K562 (cell line): Measurements from ENCODE around the gene UQCC2. TPM values are rescaled to one million over a fixed set of nuclear protein-coding genes. Genes with fewer than 3 reads are reported as not detected.

Source experiments
- ATAC-seq: fragments of 200-7000 bp; cut with Tn5 transposase; 3 replicates; pipeline ENCODE4 v1.9.1; 2020; ENCODE audit warnings: moderate library complexity
- BruUV-seq: library from RNA; stranded (reverse); fragments of 400-500 nt; replicated peaks from 2 replicates; lab custom pipeline; 2021; lab: Mats Ljungman, UMichigan
- CTCF ChIA-PET: fragments of 300-600 bp; formaldehyde crosslinking; extraction: SDS; loops from one replicate; lab custom pipeline; 2021; ENCODE audit warnings: low intra/inter-chr PET ratio; lab: Yijun Ruan, JAX
- POLR2A ChIA-PET: fragments of 300-600, 350-650 bp; sonication (Branson Sonifier 250); formaldehyde crosslinking; extraction: SDS; loops from one replicate; lab custom pipeline; 2021; ENCODE audit warnings: antibody characterized with exemption, inconsistent platforms; lab: Yijun Ruan, JAX
- DNase-seq, 4 experiments: peaks; one replicate each; pipeline versions ENCODE4 v3.0.0 to v3.0.0-alpha.2; 2011 to 2018; ENCODE audit warnings: low spot score in 3 of 4, mixed read lengths in 3 of 4; ENCODE audit errors: extremely low read depth in 1 of 4
- FAIRE-seq: peaks from 2 replicates; lab custom pipeline; 2011; peaks lifted over from hg19 to GRCh38; lab: Jason Lieb, UNC
- H2AFZ ChIP-seq: 2 replicates; pipeline ENCODE4 v1.6.0; 2011; ENCODE audit warnings: low read depth, low read length, control low read depth, inconsistent platforms
- H3K27ac ChIP-seq: fragments of 200-600 bp; 3 replicates; pipeline ENCODE4 v1.8.0; 2011; ENCODE audit warnings: low read depth, mild to moderate bottlenecking, control low read depth, inconsistent platforms, low read length, moderate library complexity, mixed read lengths; ENCODE audit errors: extremely low read depth
- H3K27me3 ChIP-seq, 2 experiments: fragments of 300-600 bp in 1 of 2; 2 replicates in 1 of 2; 3 replicates in 1 of 2; pipeline versions ENCODE4 v1.6.0 to v1.8.0; 2011; ENCODE audit warnings: inconsistent platforms in 2 of 2, low read length in 2 of 2, mild to moderate bottlenecking in 1 of 2, mixed read lengths in 1 of 2, moderate library complexity in 1 of 2; ENCODE audit not compliant: control insufficient read depth in 2 of 2, insufficient read depth in 2 of 2
- H3K36me3 ChIP-seq: fragments of 300-600 bp; 3 replicates; pipeline ENCODE4 v1.8.0; 2011; ENCODE audit warnings: mild to moderate bottlenecking, low read length, inconsistent platforms; ENCODE audit not compliant: control insufficient read depth, insufficient read depth
- H3K4me1 ChIP-seq, 2 experiments: fragments of 200-600 bp in 1 of 2; replicated peaks in 1 of 2; 2 replicates in 1 of 2; 3 replicates in 1 of 2; pipeline versions ENCODE4 v1.5.1 to v1.8.0; 2011; ENCODE audit warnings: inconsistent platforms in 2 of 2, low read length in 2 of 2, mild to moderate bottlenecking in 1 of 2, mixed read lengths in 1 of 2, moderate library complexity in 1 of 2; ENCODE audit not compliant: control insufficient read depth in 2 of 2, insufficient read depth in 2 of 2
- H3K4me2 ChIP-seq: 2 replicates; pipeline ENCODE4 v1.6.1; 2011; ENCODE audit warnings: low read length, control low read depth, inconsistent platforms, mixed read lengths; ENCODE audit not compliant: insufficient read depth
- H3K4me3 ChIP-seq: fragments of 200-600 bp; sonication (generic), shearing (Covaris generic); 2 replicates; pipeline ENCODE4 v1.5.1; 2016; ENCODE audit warnings: control low read depth, inconsistent platforms
- H3K79me2 ChIP-seq: fragments of 200-600 bp; 3 replicates; pipeline ENCODE4 v1.8.0; 2011; ENCODE audit warnings: low read length, inconsistent platforms; ENCODE audit not compliant: control insufficient read depth, insufficient read depth
- H3K9ac ChIP-seq, 2 experiments: 2 replicates each; pipeline versions ENCODE4 v1.6.0 to v1.6.1; 2011; ENCODE audit warnings: low read depth in 2 of 2, low read length in 2 of 2, control low read depth in 1 of 2, inconsistent platforms in 1 of 2, mild to moderate bottlenecking in 1 of 2, mixed read lengths in 1 of 2; ENCODE audit not compliant: insufficient read depth in 1 of 2
- H3K9me1 ChIP-seq: one replicate; pipeline ENCODE4 v1.6.0; 2011; ENCODE audit warnings: inconsistent platforms, mild to moderate bottlenecking, low read length, moderate library complexity; ENCODE audit not compliant: control insufficient read depth, insufficient read depth
- H3K9me3 ChIP-seq: replicated peaks from 2 replicates; pipeline ENCODE4 v1.5.1; 2011; ENCODE audit warnings: low read depth, low read length, inconsistent platforms; ENCODE audit not compliant: control insufficient read depth, insufficient read depth
- H4K20me1 ChIP-seq: replicated peaks from 2 replicates; pipeline ENCODE4 v1.6.1; 2011; ENCODE audit warnings: low read length, inconsistent platforms, mixed read lengths; ENCODE audit not compliant: control insufficient read depth, insufficient read depth
- FOXJ3 ChIP-seq: sonication (generic); formaldehyde crosslinking; IDR thresholded peaks from 2 replicates; pipeline ENCODE4 v1.4.0; 2020; ENCODE audit warnings: mild to moderate bottlenecking, missing genetic modification reagents
- HDAC2 ChIP-seq: fragments of 450-650 bp; IDR thresholded peaks from 2 replicates; pipeline ENCODE4 v1.6.1; 2016; ENCODE audit warnings: mild to moderate bottlenecking
- NCOA2 ChIP-seq, 2 experiments: fragments of 450-650 bp; IDR thresholded peaks; 2 replicates each; pipeline ENCODE4 v1.6.1; 2018; ENCODE audit warnings: mild to moderate bottlenecking in 2 of 2, moderate library complexity in 1 of 2; ENCODE audit not compliant: partially characterized antibody in 2 of 2
- PHF21A ChIP-seq: fragments of 450-650 bp; IDR thresholded peaks from 2 replicates; pipeline ENCODE4 v1.6.1; 2017; ENCODE audit warnings: low read depth, borderline replicate concordance
- RBM39 ChIP-seq: fragments of 200-400 bp; formaldehyde crosslinking; optimal IDR thresholded peaks from 2 replicates; pipeline ENCODE3; 2018; ENCODE audit warnings: low read depth, low read length
- SMAD3 ChIP-seq: fragments of 450-650 bp; formaldehyde crosslinking; conservative IDR thresholded peaks from 2 replicates; pipeline ENCODE4 v1.4.0; 2020; ENCODE audit warnings: mild to moderate bottlenecking
- SMARCB1 ChIP-seq: IDR thresholded peaks from 2 replicates; pipeline ENCODE4 v1.6.1; 2011; ENCODE audit warnings: improper control_type of control experiment, low read depth; ENCODE audit not compliant: insufficient read length
- TAF1 ChIP-seq: IDR thresholded peaks from 2 replicates; pipeline ENCODE4 v1.6.1; 2011; ENCODE audit warnings: mild to moderate bottlenecking, low read length, moderate library complexity; ENCODE audit not compliant: insufficient read depth, control insufficient read depth, severe bottlenecking; ENCODE audit errors: extremely low read depth
- TAF7 ChIP-seq: fragments of 450-650 bp; IDR thresholded peaks from 2 replicates; pipeline ENCODE4 v1.6.1; 2016; ENCODE audit warnings: missing genetic modification characterization, missing compliant biosample characterization
- U2AF2 ChIP-seq: fragments of 200-400 bp; formaldehyde crosslinking; optimal IDR thresholded peaks from 2 replicates; pipeline ENCODE3; 2017; ENCODE audit warnings: low read depth, mild to moderate bottlenecking, low read length
- ZNF232 ChIP-seq: sonication (generic); formaldehyde crosslinking; IDR thresholded peaks from 2 replicates; pipeline ENCODE4 v1.8.0; 2022; ENCODE audit warnings: mild to moderate bottlenecking, missing genetic modification reagents
- WGBS: fragments of 100-300 bp; shearing (Covaris generic); methylation state at CpG from one replicate; pipeline ENCODE4 v1.1.6; 2016; ENCODE audit warnings: low coverage, mixed read lengths; ENCODE audit not compliant: insufficient coverage; ENCODE audit errors: missing lambda C conversion rate; 5-methylcytosine and 5-hydroxymethylcytosine counted together
- in situ Hi-C: fragments of 300-500 bp; cut with MboI; formaldehyde crosslinking; loops from 4 replicates; pipeline ENCODE4 v1.15.0; 2018; ENCODE audit warnings: inconsistent platforms, mixed read lengths
- intact Hi-C: fragments of 100-400 bp; cut with micrococcal nuclease; formaldehyde crosslinking; loops from 2 replicates; pipeline ENCODE4 v1.14.2; 2022
- polyA plus RNA-seq, 8 experiments: library from polyadenylated mRNA; depleted of rRNA in 4 of 8; stranded (reverse) in 5 of 8; unstranded in 3 of 8; fragments of >200 nt; fragmentation: Nextera tagmentation in 2 of 8; fragmentation: Illumina TruSeq in 1 of 8; extraction: Ambion mirVana in 2 of 8; extraction: Trizol in 1 of 8; gene quantifications; 2 replicates each; pipeline versions ENCODE4 v1.2.1 to v1.2.3, GENCODE V29; 2011 to 2014; ENCODE audit warnings: inconsistent platforms in 1 of 8, missing spikeins in 1 of 8
- total RNA-seq, 7 experiments: library from RNA; depleted of rRNA in 6 of 7; stranded (reverse); fragments of >200 nt in 6 of 7; fragmentation: Illumina TruSeq in 2 of 7; extraction: Trizol in 2 of 7; gene quantifications; 2 replicates each; pipeline versions ENCODE4 v1.2.1 to v1.2.3, GENCODE V29; 2011 to 2021; ENCODE audit warnings: low replicate concordance in 1 of 7
- TF ChIP-seq, protein P1 (sequence below): fragments of 450-650 bp; IDR thresholded peaks from 2 replicates; pipeline ENCODE4 v1.6.1; 2016; ENCODE audit warnings: missing biosample characterization, missing genetic modification characterization

The UQCC2 gene
- total and polyA plus RNA-seq, 9 of the 15 experiments (the other 6 are each of a cell fraction or from before 2014, with no cell fraction given) = 58.5 to 927 (median 158) TPM

DNA sequence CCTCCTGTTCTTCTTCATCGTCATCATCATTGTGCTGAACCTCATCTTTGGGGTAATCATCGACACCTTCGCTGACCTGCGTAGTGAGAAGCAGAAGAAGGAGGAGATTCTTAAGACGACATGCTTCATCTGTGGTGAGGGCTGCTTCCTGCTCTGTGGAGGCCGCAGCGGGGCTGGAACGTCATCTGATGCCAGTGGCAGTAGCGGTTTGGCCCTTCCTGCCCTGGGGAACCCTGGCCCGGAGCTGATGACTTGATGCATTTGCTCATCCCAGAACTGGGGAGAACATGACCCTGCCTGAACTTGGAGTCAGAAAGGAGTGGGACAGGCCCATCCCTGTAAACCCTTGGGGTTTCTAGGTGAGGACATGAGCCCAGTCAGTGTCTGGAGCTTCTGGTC, 18.7 kb downstream of the UQCC2 start:
- no peak for TF ChIP-seq TAF7 (tag)
- TF ChIP-seq NCOA2 (IDR thresholded peaks at IDR 0.05; ENCODE audit: partially characterized antibody in 2 of 2) = no peak
- no peak for TF ChIP-seq RBM39
- TF ChIP-seq PHF21A = no peak
- TF ChIP-seq ZNF232 (CRISPR knock-in tag) = no peak
- no peak for TF ChIP-seq SMAD3 (CRISPR knock-in tag)
- TF ChIP-seq TAF1 = no peak
- TF ChIP-seq, protein P1, sequence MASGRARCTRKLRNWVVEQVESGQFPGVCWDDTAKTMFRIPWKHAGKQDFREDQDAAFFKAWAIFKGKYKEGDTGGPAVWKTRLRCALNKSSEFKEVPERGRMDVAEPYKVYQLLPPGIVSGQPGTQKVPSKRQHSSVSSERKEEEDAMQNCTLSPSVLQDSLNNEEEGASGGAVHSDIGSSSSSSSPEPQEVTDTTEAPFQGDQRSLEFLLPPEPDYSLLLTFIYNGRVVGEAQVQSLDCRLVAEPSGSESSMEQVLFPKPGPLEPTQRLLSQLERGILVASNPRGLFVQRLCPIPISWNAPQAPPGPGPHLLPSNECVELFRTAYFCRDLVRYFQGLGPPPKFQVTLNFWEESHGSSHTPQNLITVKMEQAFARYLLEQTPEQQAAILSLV (tag) = no peak
- no peak for TF ChIP-seq U2AF2
- no peak for TF ChIP-seq FOXJ3 (CRISPR knock-in tag)
- no peak for TF ChIP-seq SMARCB1
- TF ChIP-seq HDAC2 = no peak
- H3K27ac ChIP-seq = no peak overlapping the region
- no peak for ATAC-seq
- H3K27me3 ChIP-seq = no peaks in the 10 kb centered on the region
- H2AFZ ChIP-seq = no peak overlapping the region
- no peaks in the 10 kb centered on the region for H3K9me3 ChIP-seq
- H3K4me3 ChIP-seq = no peak overlapping the region
- in situ Hi-C loops (no loop called here), intact Hi-C loops (no loop called here)
- no peaks in the 10 kb centered on the region for H3K79me2 ChIP-seq
- BruUV-seq = no TSS peak
- FAIRE-seq = no peak
- no peak overlapping the region for H3K4me2 ChIP-seq
- H3K4me1 ChIP-seq = peaks cover 5 to 30% of the 10 kb centered on the region in 2 experiments; a peak in 4 of 5 replicates
- H3K36me3 ChIP-seq = peaks cover 99% of the 10 kb centered on the region
- peaks cover 9% of the 10 kb centered on the region; the same call in 1 of the 2 replicates for H4K20me1 ChIP-seq
- DNase-seq = no peak
- no peak overlapping the region for H3K9ac ChIP-seq
- no peaks in the 10 kb centered on the region for H3K9me1 ChIP-seq
- ChIA-PET POLR2A (interaction anchor here (0.8 kb wide), 1 partner anchor 41 kb away, joined by 3 read pairs; no protein-coding TSS in a partner anchor), CTCF (no interaction called here)
- WGBS = 95% methylated on average over 10 of the region's 10 CpGs
